ENCODE measurements around the gene KLHL2. TPM values are rescaled to one million over a fixed set of nuclear protein-coding genes. Genes with fewer than 3 reads are reported as not detected.

The KLHL2 gene
- total RNA-seq, 2 experiments from 2014 or later: 22.2 to 27.0 TPM

DNA sequence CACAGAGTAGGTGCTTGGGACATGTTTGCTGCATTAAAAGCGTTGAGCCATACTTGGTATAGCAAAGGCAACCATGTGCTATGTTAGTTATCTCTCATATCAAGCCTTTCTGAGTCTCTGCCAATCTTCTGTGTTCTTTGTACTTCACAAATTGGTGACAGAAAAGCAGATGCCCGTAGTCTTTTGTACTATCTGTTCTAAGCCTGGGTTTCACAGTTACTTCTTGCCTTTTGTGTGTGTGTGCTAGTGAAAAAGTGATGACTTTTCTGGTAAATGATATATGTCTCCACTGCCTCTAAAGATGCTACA, 16.1 kb upstream of the KLHL2 start:
- Mint-ChIP-seq H3K9me3 (ENCODE audit: low read depth) (no peaks in the 10 kb centered on the region), H3K27me3 (no peaks in the 10 kb centered on the region), H3K4me3 (no peak overlapping the region), H3K27ac (no peak overlapping the region), H3K4me1 (peaks cover 14% of the 10 kb centered on the region), H3K36me3 (no peaks in the 10 kb centered on the region)
- ATAC-seq (no peak), DNase-seq (no peak)
- CTCF ChIA-PET: interaction anchor here (1.0 kb wide), 1 partner anchor 79 kb away, joined by 4 read pairs; the partner anchor contains the start of gene TMEM192

DNA sequence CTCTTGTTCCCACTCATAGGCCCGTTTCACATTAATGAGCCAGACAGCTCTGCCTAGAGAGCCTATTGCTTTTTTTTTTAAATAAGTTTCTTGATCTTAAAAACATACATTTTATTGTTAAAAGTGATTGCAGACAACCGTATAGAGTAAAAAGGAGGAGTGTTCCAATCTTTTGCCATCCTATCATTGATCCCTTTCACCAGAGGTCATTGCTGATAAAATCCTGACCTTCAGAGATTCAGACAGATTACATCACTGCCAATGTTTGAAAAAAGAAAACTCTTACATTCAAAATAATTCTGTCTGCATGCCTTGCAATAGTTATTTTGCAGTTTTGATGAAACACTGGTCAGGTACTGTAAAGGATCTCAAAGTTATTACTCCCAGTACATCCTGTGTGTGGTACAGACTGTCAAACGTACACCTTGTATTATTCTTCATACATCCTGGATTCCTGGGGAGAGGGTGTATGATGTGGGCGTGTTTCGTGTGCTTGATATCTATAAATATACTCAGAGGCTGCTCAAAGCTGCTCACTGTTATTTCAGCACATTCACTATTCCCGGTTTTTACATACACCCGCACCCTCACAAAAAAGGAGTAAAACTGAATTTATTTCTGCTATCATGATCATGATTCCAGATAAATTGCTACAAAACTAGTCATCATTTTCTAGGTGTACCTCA, 15.4 kb upstream of the KLHL2 start:
- Mint-ChIP-seq H3K27me3 (no peaks in the 10 kb centered on the region), H3K27ac (no peak overlapping the region), H3K36me3 (no peaks in the 10 kb centered on the region), H3K4me3 (no peak overlapping the region), H3K4me1 (peaks cover 14% of the 10 kb centered on the region), H3K9me3 (ENCODE audit: low read depth) (no peaks in the 10 kb centered on the region)
- DNase-seq: no peak
- ATAC-seq: no peak
- CTCF ChIA-PET: no interaction called here

DNA sequence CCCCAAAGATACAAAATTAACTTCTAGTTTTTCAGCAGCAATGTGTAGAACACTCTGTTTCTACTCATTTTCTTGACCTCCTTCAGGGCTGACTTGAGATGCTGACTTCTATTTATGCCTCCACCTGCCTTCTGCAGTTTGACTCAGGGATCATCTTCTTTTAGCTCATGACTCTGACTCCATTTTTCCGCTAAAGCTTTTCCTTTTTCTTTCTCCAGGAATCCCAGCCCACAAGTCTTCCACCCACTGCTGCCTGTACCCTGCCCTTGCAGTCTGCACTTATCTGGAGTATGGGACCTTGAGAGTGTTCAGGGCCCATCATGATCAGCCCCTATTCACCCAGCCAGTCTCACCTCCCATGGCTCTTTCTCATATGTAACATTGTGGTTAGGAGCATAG, 14.9 kb upstream of the KLHL2 start:
- Mint-ChIP-seq H3K4me3 (no peak overlapping the region), H3K9me3 (ENCODE audit: low read depth) (no peaks in the 10 kb centered on the region), H3K27ac (no peak overlapping the region)

DNA sequence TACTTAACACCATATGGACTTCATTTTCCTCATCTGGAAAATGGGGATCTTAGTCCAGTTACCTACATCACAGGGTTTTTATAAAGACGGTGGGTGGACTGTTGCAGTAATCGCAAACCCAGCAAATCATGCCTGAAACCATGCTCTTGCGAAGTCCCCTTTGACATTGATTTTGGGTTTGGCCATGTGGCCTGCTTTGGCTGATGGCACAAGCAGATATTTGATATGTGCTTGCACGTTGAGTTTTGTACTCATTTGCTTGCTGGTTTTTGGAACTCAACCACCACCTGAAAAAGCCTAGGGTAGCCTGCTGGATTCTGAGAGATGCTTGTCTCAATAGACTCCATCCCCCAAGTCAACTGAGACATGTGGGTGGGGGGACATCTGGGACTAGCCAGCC, 14.4 kb upstream of the KLHL2 start:
- CTCF ChIA-PET: no interaction called here
- H3K36me3 Mint-ChIP-seq: no peaks in the 10 kb centered on the region
- H3K27ac Mint-ChIP-seq: no peak overlapping the region
- no peaks in the 10 kb centered on the region for H3K9me3 Mint-ChIP-seq (ENCODE audit: low read depth)
- ATAC-seq: no peak
- H3K4me1 Mint-ChIP-seq: peaks cover 14% of the 10 kb centered on the region
- H3K27me3 Mint-ChIP-seq: no peaks in the 10 kb centered on the region
- DNase-seq: no peak
- no peak overlapping the region for H3K4me3 Mint-ChIP-seq

More for the DNA sequence above, 14.9 kb upstream of the KLHL2 start:
- Mint-ChIP-seq H3K4me1 (peaks cover 14% of the 10 kb centered on the region), H3K36me3 (no peaks in the 10 kb centered on the region), H3K27me3 (no peaks in the 10 kb centered on the region)
- CTCF ChIA-PET: no interaction called here
- DNase-seq (no peak), ATAC-seq (no peak)

DNA sequence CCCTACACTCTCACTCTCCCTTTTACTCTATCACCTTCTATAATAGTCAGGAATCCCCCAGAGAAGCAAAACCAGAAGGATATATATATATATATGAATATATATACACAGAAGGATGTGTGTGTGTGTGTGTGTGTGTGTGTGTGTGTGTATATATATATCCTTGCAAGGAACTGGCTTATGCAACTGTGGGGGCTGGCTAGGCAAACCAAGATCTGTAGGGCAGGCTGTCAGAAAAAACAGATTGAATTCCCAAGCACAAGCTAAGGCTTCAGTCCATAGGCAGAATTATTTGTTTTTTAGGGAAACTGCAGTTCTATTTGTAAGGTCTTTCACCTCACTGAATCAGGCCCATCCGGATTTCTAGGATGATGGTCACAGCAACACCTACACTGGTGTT, 13.0 kb upstream of the KLHL2 start:
- Mint-ChIP-seq H3K4me1 (peaks cover 15% of the 10 kb centered on the region), H3K9me3 (ENCODE audit: low read depth) (no peaks in the 10 kb centered on the region), H3K27me3 (no peaks in the 10 kb centered on the region), H3K4me3 (no peak overlapping the region), H3K36me3 (no peaks in the 10 kb centered on the region), H3K27ac (no peak overlapping the region)
- DNase-seq (no peak), ATAC-seq (no peak)
- CTCF ChIA-PET: no interaction called here

DNA sequence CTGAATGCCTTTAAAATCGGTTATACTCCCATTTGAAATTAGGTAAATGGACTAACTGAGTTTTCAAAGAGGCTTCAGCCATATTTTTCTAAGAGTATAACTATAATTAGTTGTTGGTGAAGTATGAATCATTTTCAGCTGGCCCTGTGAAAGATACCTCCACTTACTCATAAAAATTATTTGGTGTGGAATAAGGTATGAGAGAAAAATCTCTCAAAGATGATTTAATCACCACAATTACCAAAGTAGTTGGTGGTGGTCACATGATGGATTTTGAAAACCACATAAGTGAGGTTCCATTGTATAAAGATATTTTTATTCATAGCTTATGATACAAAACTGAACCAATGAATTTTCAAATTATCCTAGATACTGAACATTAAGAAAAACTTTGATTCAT, 9.0 kb upstream of the KLHL2 start:
- no peak for ATAC-seq
- Mint-ChIP-seq H3K27me3 (no peaks in the 10 kb centered on the region), H3K4me3 (no peak overlapping the region), H3K4me1 (peaks cover 3% of the 10 kb centered on the region), H3K36me3 (no peaks in the 10 kb centered on the region), H3K9me3 (ENCODE audit: low read depth) (no peaks in the 10 kb centered on the region), H3K27ac (no peak overlapping the region)
- CTCF ChIA-PET: interaction anchor here (0.6 to 2.0 kb wide), 3 partner anchors 68 to 211 kb away, joined by 3 to 5 read pairs (median 4); partner anchors contain the start of gene TMEM192
- no peak for DNase-seq

DNA sequence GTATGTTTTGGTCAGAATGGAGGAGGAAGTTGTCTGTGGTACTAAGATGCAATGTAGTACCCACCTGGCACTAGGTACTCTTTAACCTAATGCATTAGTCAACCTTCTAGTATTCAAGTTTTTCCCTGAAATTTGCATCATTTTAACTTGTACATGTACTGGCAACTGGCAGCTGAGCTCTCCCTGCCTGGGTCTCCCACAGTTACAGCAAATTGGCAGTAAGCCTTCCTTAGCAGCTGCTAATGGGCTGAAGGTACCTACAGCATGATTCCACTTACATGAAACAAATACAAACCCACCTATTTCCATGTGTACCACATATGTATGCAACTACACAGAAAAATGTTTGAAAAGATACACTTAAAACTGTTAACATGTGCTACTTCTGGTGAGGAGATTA, 8.1 kb upstream of the KLHL2 start:
- H3K27ac Mint-ChIP-seq: no peak overlapping the region
- DNase-seq: no peak
- H3K4me3 Mint-ChIP-seq: no peak overlapping the region
- ATAC-seq: no peak
- H3K36me3 Mint-ChIP-seq: no peaks in the 10 kb centered on the region
- no peaks in the 10 kb centered on the region for H3K9me3 Mint-ChIP-seq (ENCODE audit: low read depth)
- peaks cover 11% of the 10 kb centered on the region for H3K4me1 Mint-ChIP-seq
- CTCF ChIA-PET: interaction anchor here (2.0 kb wide), 1 partner anchor 86 kb away, joined by 5 read pairs; the partner anchor contains the start of gene TMEM192
- no peaks in the 10 kb centered on the region for H3K27me3 Mint-ChIP-seq

DNA sequence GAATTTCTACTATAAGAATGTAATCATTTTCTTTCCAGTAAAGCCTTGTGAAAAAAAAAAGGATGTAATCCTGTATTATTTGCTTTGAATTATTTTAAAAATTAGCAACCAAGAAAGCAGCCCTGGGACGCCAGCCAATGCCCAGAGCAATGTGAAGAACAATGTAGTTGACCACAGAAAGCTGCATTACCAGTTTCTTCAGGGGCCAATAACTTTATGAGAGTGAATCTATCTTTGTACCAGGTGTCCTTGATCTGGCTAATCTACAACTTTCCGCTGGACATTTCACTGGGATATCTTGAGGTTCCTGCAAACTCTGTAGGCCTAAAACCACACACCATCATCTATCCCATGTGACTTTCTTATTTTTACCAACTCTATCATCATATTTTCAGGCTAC, 7.6 kb upstream of the KLHL2 start:
- CTCF ChIA-PET: no interaction called here

DNA sequence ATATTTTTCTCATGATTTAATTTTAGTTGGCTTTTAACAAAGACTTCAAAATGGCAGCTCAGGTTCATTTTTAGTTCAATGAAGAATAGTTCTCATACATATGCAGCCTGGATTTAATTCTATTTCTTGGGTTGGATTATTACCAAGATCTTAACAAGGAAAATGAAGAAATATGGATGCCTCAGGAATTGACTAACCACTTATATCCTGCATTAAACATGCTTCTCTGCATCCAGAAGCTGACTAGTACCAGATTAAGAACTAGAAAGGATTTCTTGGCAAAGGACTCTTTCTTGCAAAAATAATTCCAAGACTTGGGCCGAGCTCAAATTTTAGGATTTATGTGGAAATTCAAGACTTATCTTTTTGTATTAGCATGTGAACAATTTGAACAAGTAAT, 5.6 kb upstream of the KLHL2 start:
- H3K36me3 Mint-ChIP-seq: no peaks in the 10 kb centered on the region
- H3K4me1 Mint-ChIP-seq: peaks cover 30% of the 10 kb centered on the region
- no peaks in the 10 kb centered on the region for H3K9me3 Mint-ChIP-seq (ENCODE audit: low read depth)
- H3K27ac Mint-ChIP-seq: no peak overlapping the region
- CTCF ChIA-PET: interaction anchor here (0.7 kb wide), 1 partner anchor 366 kb away, joined by 4 read pairs; no protein-coding TSS in a partner anchor
- no peak overlapping the region for H3K4me3 Mint-ChIP-seq
- ATAC-seq (no peak), DNase-seq (no peak)
- H3K27me3 Mint-ChIP-seq: no peaks in the 10 kb centered on the region

More for the DNA sequence above, 7.6 kb upstream of the KLHL2 start:
- Mint-ChIP-seq H3K4me1 (peaks cover 14% of the 10 kb centered on the region), H3K27me3 (no peaks in the 10 kb centered on the region), H3K36me3 (no peaks in the 10 kb centered on the region), H3K9me3 (ENCODE audit: low read depth) (no peaks in the 10 kb centered on the region), H3K4me3 (no peak overlapping the region), H3K27ac (no peak overlapping the region)
- no peak for ATAC-seq
- DNase-seq: no peak

DNA sequence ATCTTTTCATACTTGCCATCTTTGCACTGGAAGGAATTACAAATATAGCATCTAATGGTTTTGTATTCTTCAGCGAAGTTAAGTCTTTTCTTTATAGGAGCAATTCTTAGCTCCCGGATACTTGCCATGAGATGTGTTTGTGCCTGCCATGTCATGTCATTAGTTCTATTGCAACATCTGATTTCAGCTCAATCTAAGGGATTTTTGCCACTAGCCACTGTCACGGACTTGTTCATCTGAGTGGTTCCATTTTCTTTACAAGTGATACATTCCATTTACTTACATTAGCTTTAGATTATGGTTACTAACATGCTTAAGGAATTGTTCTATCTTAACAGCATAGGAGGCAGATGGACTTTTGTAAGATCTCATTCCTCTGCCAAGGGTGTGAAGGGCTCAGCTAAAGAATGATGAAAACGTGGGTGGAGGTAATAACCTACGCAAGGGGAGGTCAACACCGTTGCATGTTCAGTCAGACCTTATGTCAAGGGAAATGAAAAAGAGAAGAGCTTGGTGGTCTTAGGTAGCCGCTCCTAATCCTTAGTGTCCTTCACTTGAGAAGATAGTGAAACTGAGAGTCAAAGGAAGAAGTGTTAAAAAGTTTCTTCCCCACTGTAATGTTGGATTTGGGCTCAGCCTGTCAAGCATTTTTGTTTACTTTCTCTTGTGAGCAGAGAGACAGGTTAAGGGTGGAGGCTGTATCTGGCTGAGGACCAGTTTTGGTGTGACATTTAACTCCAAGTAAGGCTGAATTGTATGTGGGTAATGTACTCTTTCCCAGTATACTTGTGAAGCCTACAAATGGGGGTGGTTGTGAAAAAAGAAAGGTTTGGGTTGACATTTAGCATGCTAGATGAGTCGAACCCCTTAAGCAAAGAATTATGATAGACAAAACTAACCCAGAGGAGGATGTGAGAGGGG, 3.6 kb upstream of the KLHL2 start:
- peaks cover 39% of the 10 kb centered on the region for H3K4me1 Mint-ChIP-seq
- H3K27me3 Mint-ChIP-seq: no peaks in the 10 kb centered on the region
- CTCF ChIA-PET: interaction anchor here (1.2 kb wide), 1 partner anchor 20 kb away, joined by 3 read pairs; no protein-coding TSS in a partner anchor
- H3K4me3 Mint-ChIP-seq: no peak overlapping the region
- DNase-seq: no peak
- peak overlapping the region; percentile 34 for H3K27ac Mint-ChIP-seq
- peaks cover 1% of the 10 kb centered on the region for H3K36me3 Mint-ChIP-seq
- no peaks in the 10 kb centered on the region for H3K9me3 Mint-ChIP-seq (ENCODE audit: low read depth)
- no peak for ATAC-seq

DNA sequence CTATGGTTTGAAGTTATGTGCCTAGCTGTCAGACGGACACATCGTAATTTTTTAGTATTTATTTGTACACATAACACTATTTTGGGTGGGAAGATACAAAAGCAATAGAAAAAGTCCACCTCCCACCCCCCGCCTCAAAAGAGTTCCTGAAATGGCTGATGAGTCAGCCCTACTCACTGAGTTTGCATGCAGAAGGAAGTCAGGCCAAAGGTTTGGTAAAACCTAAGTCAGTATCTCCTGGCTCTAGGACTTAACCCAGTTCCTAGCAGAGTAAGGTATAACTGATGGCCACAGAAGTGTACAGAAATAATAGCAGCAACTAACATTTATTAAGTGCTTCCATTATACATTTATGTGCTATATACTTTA, 2.9 kb upstream of the KLHL2 start:
- Mint-ChIP-seq H3K4me3 (no peak overlapping the region), H3K27ac (no peak overlapping the region), H3K9me3 (ENCODE audit: low read depth) (no peaks in the 10 kb centered on the region), H3K36me3 (peaks cover 1% of the 10 kb centered on the region), H3K4me1 (peaks cover 42% of the 10 kb centered on the region), H3K27me3 (no peaks in the 10 kb centered on the region)
- CTCF ChIA-PET: no interaction called here
- ATAC-seq: no peak
- no peak for DNase-seq

DNA sequence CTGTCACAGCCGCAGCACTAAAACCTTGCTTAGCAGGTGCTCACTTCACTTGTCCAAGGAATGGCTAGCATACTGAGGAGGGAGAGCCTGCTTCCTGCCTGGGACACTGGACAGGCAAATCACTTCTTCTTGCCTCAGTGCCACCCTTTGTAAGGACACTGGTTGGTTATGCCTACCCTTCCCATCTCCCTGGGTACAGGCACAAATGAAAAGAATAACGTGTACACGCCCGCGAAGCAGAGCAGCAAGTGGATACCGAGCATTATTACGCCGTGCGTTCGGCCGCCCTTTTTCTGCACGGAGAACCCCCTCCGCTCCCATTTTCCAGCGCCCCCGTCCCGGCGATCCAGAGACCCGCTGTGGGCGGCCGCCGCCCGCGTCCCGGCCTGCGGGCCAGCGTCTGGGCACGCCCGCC, 338 bp upstream of the KLHL2 start:
- Mint-ChIP-seq H3K9me3 (ENCODE audit: low read depth) (no peaks in the 10 kb centered on the region), H3K36me3 (peaks cover 9% of the 10 kb centered on the region), H3K27me3 (no peaks in the 10 kb centered on the region), H3K4me1 (peaks cover 59% of the 10 kb centered on the region), H3K4me3 (peak overlapping the region; percentile 78), H3K27ac (peak overlapping the region; percentile 88)
- DNase-seq: peak; percentile 48
- CTCF ChIA-PET: interaction anchor here (0.6 to 2.1 kb wide), 2 partner anchors 11 to 94 kb away, joined by 4 to 8 read pairs; partner anchors contain the start of gene TMEM192
- peak; percentile 17 for ATAC-seq

DNA sequence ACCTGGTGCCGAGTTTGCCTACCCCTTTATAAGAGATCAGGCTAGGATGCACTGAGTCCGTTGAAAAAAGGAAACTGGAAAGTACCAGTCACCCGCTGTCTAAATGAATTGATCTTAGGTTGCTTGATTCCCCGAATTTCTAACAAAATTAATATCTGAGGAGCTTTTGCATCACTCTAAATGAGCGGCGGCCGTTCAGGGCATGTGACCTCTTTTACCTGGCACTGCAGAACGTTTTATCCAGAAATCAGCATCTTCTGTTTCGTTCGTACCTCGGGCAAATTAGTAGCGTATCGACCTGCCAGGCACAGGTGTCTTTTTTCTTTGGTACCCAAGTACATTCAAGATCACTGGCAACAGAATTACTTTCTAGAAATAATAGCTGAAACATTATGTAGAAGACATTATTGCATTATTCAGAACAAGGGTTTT, 876 bp downstream of the KLHL2 start:
- ATAC-seq (peak; percentile 22), DNase-seq (no peak)
- H3K4me1 Mint-ChIP-seq: peaks cover 71% of the 10 kb centered on the region
- CTCF ChIA-PET: interaction anchor here (1.0 kb wide), 1 partner anchor 95 kb away, joined by 3 read pairs; the partner anchor contains the start of gene TMEM192
- no peaks in the 10 kb centered on the region for H3K27me3 Mint-ChIP-seq
- peak overlapping the region; percentile 85 for H3K4me3 Mint-ChIP-seq
- no peaks in the 10 kb centered on the region for H3K9me3 Mint-ChIP-seq (ENCODE audit: low read depth)
- H3K36me3 Mint-ChIP-seq: peaks cover 10% of the 10 kb centered on the region
- peak overlapping the region; percentile 85 for H3K27ac Mint-ChIP-seq

Data from activated CD8-positive, alpha-beta memory T cell treated with anti-CD3 and anti-CD28 coated beads, Interleukin-2, amount 10 ng/mL, durations not matched to agents 7 days and 5 days (primary cell).